Measurements from ENCODE around the gene MND1. TPM values are rescaled to one million over a fixed set of nuclear protein-coding genes. Genes with fewer than 3 reads are reported as not detected.
"Not testable (repeated sequence)": the region's sequence is repeated elsewhere in the genome, so short reads cannot be mapped to it uniquely, and the experiment has no call there.

MND1 gene
- total RNA-seq, 1 donor: 0.54 TPM

- no peak for DNase-seq (ENCODE audit: low read depth in 2 of 3, low spot score in 2 of 3)
Measured at GRCh38 chr4:153394945-153395344, 50.5 kb downstream of the MND1 start.

GRCh38 chr4:153398713-153399112 is 54.2 kb downstream of the MND1 start:
- no peak for DNase-seq (ENCODE audit: low read depth in 2 of 3, low spot score in 2 of 3)

- no peak for DNase-seq (ENCODE audit: low read depth in 2 of 3, low spot score in 2 of 3)
Measured at GRCh38 chr4:153399358-153399757, 54.9 kb downstream of the MND1 start.

- DNase-seq (ENCODE audit: low read depth in 2 of 3, low spot score in 2 of 3): no peak
Measured at GRCh38 chr4:153401501-153401900, 57.0 kb downstream of the MND1 start.

- DNase-seq (ENCODE audit: low read depth in 2 of 3, low spot score in 2 of 3): no peak
Measured at GRCh38 chr4:153402366-153402765, 57.9 kb downstream of the MND1 start.

GRCh38 chr4:153403726-153404125 is 59.2 kb downstream of the MND1 start:
- no peak for DNase-seq (ENCODE audit: low read depth in 2 of 3, low spot score in 2 of 3)

- no peak for DNase-seq (ENCODE audit: low read depth in 2 of 3, low spot score in 2 of 3)
Measured at GRCh38 chr4:153407906-153408305, 63.4 kb downstream of the MND1 start.

GRCh38 chr4:153408932-153409331 is 64.4 kb downstream of the MND1 start:
- DNase-seq (ENCODE audit: low read depth in 2 of 3, low spot score in 2 of 3): no peak

GRCh38 chr4:153409412-153409811 is 64.9 kb downstream of the MND1 start:
- no peak for DNase-seq (ENCODE audit: low read depth in 2 of 3, low spot score in 2 of 3)

- DNase-seq (ENCODE audit: low read depth in 2 of 3, low spot score in 2 of 3): no peak
Measured at GRCh38 chr4:153409924-153410501, 65.5 kb downstream of the MND1 start.

- no peak for DNase-seq (ENCODE audit: low read depth in 2 of 3, low spot score in 2 of 3)
Measured at GRCh38 chr4:153413842-153414241, 69.4 kb downstream of the MND1 start.

- not testable (repeated sequence) for DNase-seq (ENCODE audit: low read depth in 2 of 3, low spot score in 2 of 3)
Measured at GRCh38 chr4:153416456-153416855, 72.0 kb downstream of the MND1 start.

GRCh38 chr4:153418121-153418520 is 73.6 kb downstream of the MND1 start:
- no peak for DNase-seq (ENCODE audit: low read depth in 2 of 3, low spot score in 2 of 3)

GRCh38 chr4:153418558-153418957 is 74.1 kb downstream of the MND1 start:
- no peak for DNase-seq (ENCODE audit: low read depth in 2 of 3, low spot score in 2 of 3)

GRCh38 chr4:153419029-153419428 is 74.5 kb downstream of the MND1 start:
- DNase-seq (ENCODE audit: low read depth in 2 of 3, low spot score in 2 of 3): no peak

GRCh38 chr4:153419673-153420278 is 75.3 kb downstream of the MND1 start:
- DNase-seq (ENCODE audit: low read depth in 2 of 3, low spot score in 2 of 3): no peak

- DNase-seq (ENCODE audit: low read depth in 2 of 3, low spot score in 2 of 3): no peak
Measured at GRCh38 chr4:153420361-153420760, 75.9 kb downstream of the MND1 start.

- no peak for DNase-seq (ENCODE audit: low read depth in 2 of 3, low spot score in 2 of 3)
Measured at GRCh38 chr4:153421941-153422340, 77.5 kb downstream of the MND1 start.

GRCh38 chr4:153426207-153426885 is 81.9 kb downstream of the MND1 start:
- DNase-seq (ENCODE audit: low read depth in 2 of 3, low spot score in 2 of 3): peak in 1 of 3 donors; percentile 50

- DNase-seq (ENCODE audit: low read depth in 2 of 3, low spot score in 2 of 3): no peak
Measured at GRCh38 chr4:153427363-153428071, 83.0 kb downstream of the MND1 start.

- no peak for DNase-seq (ENCODE audit: low read depth in 2 of 3, low spot score in 2 of 3)
Measured at GRCh38 chr4:153428941-153429475, 84.5 kb downstream of the MND1 start.
